ENCODE data around the gene CFAP68.

The CFAP68 gene

GRCh38 chr11:111841370-111842053 lies 37.8 kb upstream of the CFAP68 start:
- H3K9me3 ChIP-seq (ENCODE audit: control insufficient read depth, low read length) = no peaks in the 10 kb centered on the region
- H3K4me2 ChIP-seq (ENCODE audit: low read length) = no peak overlapping the region
- H3K27ac ChIP-seq = no peak overlapping the region
- no peaks in the 10 kb centered on the region for H3K79me2 ChIP-seq
- no peak overlapping the region for H3K9ac ChIP-seq
- no peaks in the 10 kb centered on the region for H3K4me1 ChIP-seq
- no peak overlapping the region for H2AFZ ChIP-seq
- peak; percentile 83 for TF ChIP-seq CTCF (IDR thresholded peaks at IDR 0.05)
- no peaks in the 10 kb centered on the region for H3K27me3 ChIP-seq (ENCODE audit: control insufficient read depth, insufficient read depth, low read length)
- no peak overlapping the region for H3K4me3 ChIP-seq (ENCODE audit: low read depth, low read length)
- H3K36me3 ChIP-seq (ENCODE audit: control insufficient read depth, insufficient read depth, low read length) = no peaks in the 10 kb centered on the region

DNA sequence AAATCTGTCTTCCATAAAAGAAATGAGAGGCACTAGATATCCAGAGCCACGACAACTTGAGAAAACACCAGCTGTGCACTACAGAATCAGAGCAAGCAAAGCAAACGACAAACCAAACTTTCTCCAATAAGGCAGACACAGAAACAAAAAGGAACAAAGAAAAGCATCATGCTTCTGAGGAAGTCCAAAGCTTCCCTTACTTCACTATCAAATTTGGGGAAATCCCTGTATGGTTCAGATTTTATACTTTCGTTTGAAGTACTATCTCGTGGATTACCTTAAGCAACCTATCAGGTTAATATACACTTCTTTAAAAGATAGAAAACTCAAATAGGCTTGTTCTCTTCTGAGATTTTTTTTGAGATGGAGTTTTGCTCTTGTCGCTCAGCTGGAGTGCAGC lies 35.7 kb upstream of the CFAP68 start:
- Histone ChIP-seq H3K27me3 (ENCODE audit: control insufficient read depth, insufficient read depth, low read length) (no peaks in the 10 kb centered on the region), H3K79me2 (no peaks in the 10 kb centered on the region), H3K4me3 (ENCODE audit: low read depth, low read length) (no peak overlapping the region), H3K9me3 (ENCODE audit: control insufficient read depth, low read length) (no peaks in the 10 kb centered on the region), H3K4me1 (no peaks in the 10 kb centered on the region), H3K9ac (no peak overlapping the region), H3K27ac (no peak overlapping the region), H3K4me2 (ENCODE audit: low read length) (no peak overlapping the region), H2AFZ (no peak overlapping the region), H3K36me3 (ENCODE audit: control insufficient read depth, insufficient read depth, low read length) (no peaks in the 10 kb centered on the region)
- TF ChIP-seq CTCF (IDR thresholded peaks at IDR 0.05) = no peak

GRCh38 chr11:111845276-111846028 lies 33.9 kb upstream of the CFAP68 start:
- Histone ChIP-seq H3K27ac (no peak overlapping the region), H3K9me3 (ENCODE audit: control insufficient read depth, low read length) (no peaks in the 10 kb centered on the region), H3K27me3 (ENCODE audit: control insufficient read depth, insufficient read depth, low read length) (no peaks in the 10 kb centered on the region), H3K9ac (no peak overlapping the region), H3K4me3 (ENCODE audit: low read depth, low read length) (no peak overlapping the region), H3K36me3 (ENCODE audit: control insufficient read depth, insufficient read depth, low read length) (no peaks in the 10 kb centered on the region), H3K4me1 (no peaks in the 10 kb centered on the region), H3K4me2 (ENCODE audit: low read length) (no peak overlapping the region), H3K79me2 (no peaks in the 10 kb centered on the region), H2AFZ (no peak overlapping the region)
- TF ChIP-seq CTCF (IDR thresholded peaks at IDR 0.05) = no peak

DNA sequence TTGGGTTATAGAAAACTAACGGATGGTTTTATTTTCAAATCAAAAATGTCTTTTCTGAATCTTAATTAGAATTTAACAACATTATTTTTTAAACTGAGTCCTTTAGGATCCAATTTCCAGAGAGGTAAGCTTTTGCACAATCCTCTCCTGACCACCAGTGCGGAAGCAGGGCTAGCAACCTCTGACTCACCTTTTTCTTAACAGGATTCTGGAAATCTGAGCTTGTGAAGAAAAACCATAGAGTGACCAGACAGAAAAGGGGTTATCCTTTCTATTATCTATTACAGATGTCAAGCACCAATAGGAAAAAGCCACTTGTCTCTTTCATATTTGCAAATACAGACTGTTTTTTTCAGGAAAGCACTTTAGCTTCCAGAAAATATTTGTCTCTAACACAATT lies 33.3 kb upstream of the CFAP68 start:
- H3K9me3 ChIP-seq (ENCODE audit: control insufficient read depth, low read length) = no peaks in the 10 kb centered on the region
- no peaks in the 10 kb centered on the region for H3K79me2 ChIP-seq
- no peak overlapping the region for H3K9ac ChIP-seq
- H3K4me2 ChIP-seq (ENCODE audit: low read length) = no peak overlapping the region
- H2AFZ ChIP-seq = no peak overlapping the region
- no peak overlapping the region for H3K4me3 ChIP-seq (ENCODE audit: low read depth, low read length)
- H3K27ac ChIP-seq = no peak overlapping the region
- TF ChIP-seq CTCF (IDR thresholded peaks at IDR 0.05) = no peak
- H3K36me3 ChIP-seq (ENCODE audit: control insufficient read depth, insufficient read depth, low read length) = no peaks in the 10 kb centered on the region
- H3K4me1 ChIP-seq = no peaks in the 10 kb centered on the region
- H3K27me3 ChIP-seq (ENCODE audit: control insufficient read depth, insufficient read depth, low read length) = no peaks in the 10 kb centered on the region

All from parathyroid adenoma (tissue), 2 donors.